Heart left ventricle (tissue), 16 donors: ENCODE results near the gene GRK5. TPM values are rescaled to one million over a fixed set of nuclear protein-coding genes. Genes with fewer than 3 reads are reported as not detected.

Experiments used
- ATAC-seq, 4 donors: fragments of 200-7000 bp; cut with Tn5 transposase; one replicate each; pipeline ENCODE4 v1.9.1; 2020 to 2022; ENCODE audit warnings: moderate library complexity in 4 of 4, mild to moderate bottlenecking in 3 of 4, moderate number of reproducible peaks in 1 of 4
- DNase-seq, 5 donors: peaks; one replicate each; pipeline ENCODE4 v3.0.0-alpha.2; 2020
- H3K27ac ChIP-seq, 12 donors: fragments of 200-600 bp; sonication (generic) in 4 of 12; one replicate each; pipeline versions ENCODE4 v1.5.0 to v1.8.0; 2016 to 2022; ENCODE audit warnings: mild to moderate bottlenecking in 2 of 12
- H3K27me3 ChIP-seq, 9 donors: fragments of 200-600 bp; sonication (generic) in 2 of 9; one replicate each; pipeline versions ENCODE4 v1.5.1 to v1.8.0; 2016 to 2022; ENCODE audit warnings: mild to moderate bottlenecking in 3 of 9
- H3K36me3 ChIP-seq, 9 donors: fragments of 200-600 bp; sonication (generic) in 2 of 9; one replicate each; pipeline versions ENCODE4 v1.5.0 to v1.8.0; 2018 to 2022; ENCODE audit warnings: mild to moderate bottlenecking in 2 of 9
- H3K4me1 ChIP-seq, 12 donors: fragments of 200-600 bp; sonication (generic) in 4 of 12; one replicate each; pipeline versions ENCODE4 v1.5.0 to v1.8.0; 2016 to 2022; ENCODE audit warnings: mild to moderate bottlenecking in 3 of 12
- H3K4me3 ChIP-seq, 12 donors: fragments of 200-600 bp; sonication (generic) in 4 of 12; one replicate each; pipeline versions ENCODE4 v1.5.0 to v1.8.0; 2017 to 2022; ENCODE audit warnings: mild to moderate bottlenecking in 9 of 12, moderate library complexity in 4 of 12
- H3K9me3 ChIP-seq, 12 donors: fragments of 200-600 bp; sonication (generic) in 4 of 12; one replicate each; pipeline versions ENCODE4 v1.5.0 to v1.8.0; 2016 to 2022; ENCODE audit warnings: mild to moderate bottlenecking in 1 of 12
- POLR2A ChIP-seq, 2 donors: fragments of 450-650 bp; IDR thresholded peaks; one replicate each; pipeline ENCODE4 v1.6.1; 2017; ENCODE audit warnings: antibody characterized with exemption in 2 of 2, mild to moderate bottlenecking in 2 of 2, moderate library complexity in 2 of 2
- WGBS, 4 donors: extraction: QIAGEN DNeasy Blood & Tissue Kit in 2 of 4; methylation state at CpG; one replicate each; pipeline versions ENCODE4 v1.1.5 to v1.1.7; 2013 to 2018; 5-methylcytosine and 5-hydroxymethylcytosine counted together
- intact Hi-C, 10 donors: fragments of 100-400 bp; cut with DNase I; formaldehyde crosslinking; loops; one replicate each; pipeline versions ENCODE4 v1.11.1 to v1.14.2; 2022
- polyA plus RNA-seq, 2 donors: library from polyadenylated mRNA; stranded (reverse); fragments of 200-250 nt; gene quantifications; one replicate each; pipeline ENCODE4 v1.2.3, GENCODE V29; 2013
- total RNA-seq, 9 donors: library from RNA; depleted of rRNA in 2 of 9; stranded (reverse); fragments of >200 nt in 2 of 9; fragmentation: NEBNext Ultra II Directional in 3 of 9; extraction: Animal tissue kit (Norgen Biotek cat#: 25700) in 3 of 9; gene quantifications; one replicate each; pipeline versions ENCODE4 v1.1.0 to v1.2.4, GENCODE V29; 2016 to 2023
- TF ChIP-seq, protein P1 (sequence below), 12 donors: fragments of 200-600 bp; sonication (generic) in 4 of 12; IDR thresholded peaks; one replicate each; pipeline versions ENCODE4 v1.5.0 to v1.8.0; 2018 to 2022; ENCODE audit warnings: antibody characterized with exemption in 12 of 12, mild to moderate bottlenecking in 5 of 12
- donor health status: ischemic (EF 13 %, LVEDD 7.1; RV severe dilation, severe dysfunction).
- donor health status: healthy with polysubstance abuse.
- donor health status: DM: no; HTN: yes; CAD: no.
- donor health status: DM: no; HTN: no; CAD: no.
- donor health status: ischemic (EF 25% LVEDD 6.9; RV normal size, moderate dysfunction).
- donor health status: ischemic (EF 25% LVEDD 5.7; RV mildly dilated, moderate dysfunction).
- donor health status: healthy.
- donor health status: DM: yes; HTN: yes; CAD: no.
- donor health status: ischemic (EF 35%, LVEDD 5.7; RV mildly dilated, moderate dysfunction).
- donor health status: nonischemic (EF 11% LVEDD 7.7; RV severe dilation, severe dysfunction).
- donor health status: DM: yes; HTN: yes; CAD: no.
- donor health status: PGD.
- donor health status: ischemic (EF 29% LVEDD 5.4; RV normal size, mild dysfunction).
- donor health status: nonischemic (EF 23%, LVEDD 6.1; RV moderate dilation, normal function).

Gene GRK5
- total and polyA plus RNA-seq, 11 donors: 13.1 to 58.0 (median 30.2) TPM

GRCh38 chr10:119413093-119413453 lies 205.7 kb downstream of the GRK5 start:
- TF ChIP-seq, protein P1, sequence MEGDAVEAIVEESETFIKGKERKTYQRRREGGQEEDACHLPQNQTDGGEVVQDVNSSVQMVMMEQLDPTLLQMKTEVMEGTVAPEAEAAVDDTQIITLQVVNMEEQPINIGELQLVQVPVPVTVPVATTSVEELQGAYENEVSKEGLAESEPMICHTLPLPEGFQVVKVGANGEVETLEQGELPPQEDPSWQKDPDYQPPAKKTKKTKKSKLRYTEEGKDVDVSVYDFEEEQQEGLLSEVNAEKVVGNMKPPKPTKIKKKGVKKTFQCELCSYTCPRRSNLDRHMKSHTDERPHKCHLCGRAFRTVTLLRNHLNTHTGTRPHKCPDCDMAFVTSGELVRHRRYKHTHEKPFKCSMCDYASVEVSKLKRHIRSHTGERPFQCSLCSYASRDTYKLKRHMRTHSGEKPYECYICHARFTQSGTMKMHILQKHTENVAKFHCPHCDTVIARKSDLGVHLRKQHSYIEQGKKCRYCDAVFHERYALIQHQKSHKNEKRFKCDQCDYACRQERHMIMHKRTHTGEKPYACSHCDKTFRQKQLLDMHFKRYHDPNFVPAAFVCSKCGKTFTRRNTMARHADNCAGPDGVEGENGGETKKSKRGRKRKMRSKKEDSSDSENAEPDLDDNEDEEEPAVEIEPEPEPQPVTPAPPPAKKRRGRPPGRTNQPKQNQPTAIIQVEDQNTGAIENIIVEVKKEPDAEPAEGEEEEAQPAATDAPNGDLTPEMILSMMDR (IDR thresholded peaks at IDR 0.05): no peak
- TF ChIP-seq POLR2A (IDR thresholded peaks at IDR 0.05): no peak
- peak in 1 of 5 donors; percentile 14 for DNase-seq
- no peaks in the 10 kb centered on the region for H3K36me3 ChIP-seq
- no peak for ATAC-seq
- 76 to 87% (median 81%) methylated on average over 9 of the region's 9 CpGs for WGBS, 4 donors
- no peaks in the 10 kb centered on the region for H3K27me3 ChIP-seq
- no peak overlapping the region for H3K4me3 ChIP-seq
- intact Hi-C loops: loop anchor here in 6 of 10 donors (5.0 to 10.0 kb wide), 8 partner anchors 36 to 208 kb away; partner anchors contain the start of gene GRK5 (in 1 of the 6)
- peaks cover 3 to 90% (median 68%) of the 10 kb centered on the region in 12 donors for H3K4me1 ChIP-seq
- peak overlapping the region; percentile 58 to 89 (median 80) for H3K27ac ChIP-seq
- no peaks in the 10 kb centered on the region for H3K9me3 ChIP-seq

DNA sequence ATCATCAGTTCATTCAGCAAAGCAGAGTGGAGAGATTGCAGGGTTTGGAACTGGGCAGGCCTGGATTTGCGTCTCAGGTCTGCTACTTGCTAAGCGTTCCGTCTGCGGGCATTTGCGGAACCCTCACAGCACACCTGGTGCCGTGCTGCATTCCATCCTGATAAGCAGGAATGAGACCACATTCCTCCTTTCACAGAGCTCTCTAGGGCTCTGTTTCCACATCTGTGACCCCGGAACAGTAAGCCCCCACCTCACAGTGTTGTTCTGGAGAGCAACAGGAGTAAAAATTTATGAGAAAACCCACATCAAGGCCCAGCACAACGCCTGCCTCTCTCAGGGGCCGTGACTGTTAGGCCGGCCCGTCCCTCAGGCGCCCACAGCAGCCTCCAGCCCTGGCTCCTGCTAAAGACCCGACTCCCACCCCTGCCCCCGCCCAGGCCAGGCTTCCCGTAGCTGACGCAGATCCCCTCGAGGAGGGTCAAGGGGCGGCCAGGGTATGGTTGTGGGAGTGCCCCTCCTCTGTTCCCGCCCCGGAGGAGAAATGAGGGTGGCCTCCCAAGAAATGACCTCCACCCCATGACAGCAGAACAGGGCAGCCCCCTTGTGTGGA lies 206.2 kb downstream of the GRK5 start:
- no peak overlapping the region for H3K4me3 ChIP-seq
- ATAC-seq (peak in 3 of 4 donors; percentile 9 to 35 (median 16)), DNase-seq (peak; percentile 57 to 79 (median 75))
- H3K4me1 ChIP-seq: peaks cover 3 to 89% (median 68%) of the 10 kb centered on the region in 12 donors
- H3K27ac ChIP-seq: peak overlapping the region; percentile 58 to 89 (median 80)
- H3K9me3 ChIP-seq: no peaks in the 10 kb centered on the region
- intact Hi-C loops: loop anchor here in 6 of 10 donors (5.0 to 10.0 kb wide), 8 partner anchors 36 to 209 kb away; partner anchors contain the start of gene GRK5 (in 1 of the 6)
- H3K27me3 ChIP-seq: no peaks in the 10 kb centered on the region
- H3K36me3 ChIP-seq: no peaks in the 10 kb centered on the region
- 70 to 77% (median 75%) methylated on average over 15 to 20 of the region's 20 CpGs for WGBS, 4 donors
- TF ChIP-seq, protein P1 (IDR thresholded peaks at IDR 0.05): no peak
- no peak for TF ChIP-seq POLR2A (IDR thresholded peaks at IDR 0.05)

DNA sequence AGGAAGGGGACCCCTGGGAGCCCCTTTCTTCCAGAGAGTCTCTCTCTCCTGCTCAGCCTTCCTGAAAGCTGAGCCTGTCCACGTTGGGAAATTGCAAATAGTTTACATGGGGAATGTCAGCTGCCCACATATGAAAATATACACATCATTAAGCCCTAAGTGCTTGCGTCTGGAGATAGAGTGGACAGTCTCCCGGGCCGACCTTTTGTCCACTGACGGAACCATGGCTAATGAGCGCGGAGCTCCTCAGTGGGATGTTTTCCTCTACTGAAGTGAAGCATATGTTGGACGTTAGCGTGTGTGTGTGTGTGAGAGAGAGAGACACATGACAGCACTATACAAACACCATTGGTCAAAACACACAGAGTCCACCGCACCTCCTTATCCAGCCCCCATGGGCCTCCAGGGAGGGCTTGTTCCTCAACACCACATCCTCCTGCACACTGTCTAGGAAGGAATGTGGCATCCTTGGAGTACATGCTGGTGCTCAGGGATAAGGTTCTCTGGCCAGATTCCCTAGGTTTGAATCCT lies 206.8 kb downstream of the GRK5 start:
- peaks cover 3 to 89% (median 62%) of the 10 kb centered on the region in 12 donors for H3K4me1 ChIP-seq
- no peaks in the 10 kb centered on the region for H3K27me3 ChIP-seq
- H3K4me3 ChIP-seq: no peak overlapping the region
- intact Hi-C loops: loop anchor here in 6 of 10 donors (5.0 to 10.0 kb wide), 8 partner anchors 37 to 209 kb away; partner anchors contain the start of gene GRK5 (in 1 of the 6)
- peak; percentile 2 to 49 (median 14) for ATAC-seq
- TF ChIP-seq, protein P1 (IDR thresholded peaks at IDR 0.05): no peak
- no peak for TF ChIP-seq POLR2A (IDR thresholded peaks at IDR 0.05)
- H3K27ac ChIP-seq: peak overlapping the region; percentile 58 to 89 (median 80)
- 69 to 76% (median 72%) methylated on average over 10 of the region's 10 CpGs for WGBS, 4 donors
- H3K9me3 ChIP-seq: no peaks in the 10 kb centered on the region
- H3K36me3 ChIP-seq: no peaks in the 10 kb centered on the region
- peak in 4 of 5 donors; percentile 60 to 69 (median 68) for DNase-seq

GRCh38 chr10:119415121-119415520 lies 207.8 kb downstream of the GRK5 start:
- Histone ChIP-seq H3K4me1 (peaks cover 3 to 81% (median 53%) of the 10 kb centered on the region in 12 donors), H3K4me3 (no peak overlapping the region), H3K27ac (peak overlapping the region in 10 of 12 donors; percentile 27 to 89 (median 78)), H3K27me3 (no peaks in the 10 kb centered on the region), H3K9me3 (no peaks in the 10 kb centered on the region), H3K36me3 (no peaks in the 10 kb centered on the region)
- WGBS, 4 donors: 84 to 91% (median 87%) methylated on average over 6 of the region's 6 CpGs
- TF ChIP-seq, protein P1 (IDR thresholded peaks at IDR 0.05): no peak
- TF ChIP-seq POLR2A (IDR thresholded peaks at IDR 0.05): no peak
- no peak for ATAC-seq
- intact Hi-C loops: loop anchor here in 4 of 10 donors (5.0 to 10.0 kb wide), 5 partner anchors 60 to 210 kb away; partner anchors contain the start of gene GRK5 (in 2 of the 4)
- peak in 1 of 5 donors; percentile 58 for DNase-seq
